GM19035 (cell line): ENCODE results near the gene PTH2.

Experiments used
- ATAC-seq: cut with Tn5 transposase; IDR thresholded peaks from one replicate; pipeline ENCODE4 v1.9.1; 2021; ENCODE audit not compliant: unreplicated experiment

PTH2 gene

DNA sequence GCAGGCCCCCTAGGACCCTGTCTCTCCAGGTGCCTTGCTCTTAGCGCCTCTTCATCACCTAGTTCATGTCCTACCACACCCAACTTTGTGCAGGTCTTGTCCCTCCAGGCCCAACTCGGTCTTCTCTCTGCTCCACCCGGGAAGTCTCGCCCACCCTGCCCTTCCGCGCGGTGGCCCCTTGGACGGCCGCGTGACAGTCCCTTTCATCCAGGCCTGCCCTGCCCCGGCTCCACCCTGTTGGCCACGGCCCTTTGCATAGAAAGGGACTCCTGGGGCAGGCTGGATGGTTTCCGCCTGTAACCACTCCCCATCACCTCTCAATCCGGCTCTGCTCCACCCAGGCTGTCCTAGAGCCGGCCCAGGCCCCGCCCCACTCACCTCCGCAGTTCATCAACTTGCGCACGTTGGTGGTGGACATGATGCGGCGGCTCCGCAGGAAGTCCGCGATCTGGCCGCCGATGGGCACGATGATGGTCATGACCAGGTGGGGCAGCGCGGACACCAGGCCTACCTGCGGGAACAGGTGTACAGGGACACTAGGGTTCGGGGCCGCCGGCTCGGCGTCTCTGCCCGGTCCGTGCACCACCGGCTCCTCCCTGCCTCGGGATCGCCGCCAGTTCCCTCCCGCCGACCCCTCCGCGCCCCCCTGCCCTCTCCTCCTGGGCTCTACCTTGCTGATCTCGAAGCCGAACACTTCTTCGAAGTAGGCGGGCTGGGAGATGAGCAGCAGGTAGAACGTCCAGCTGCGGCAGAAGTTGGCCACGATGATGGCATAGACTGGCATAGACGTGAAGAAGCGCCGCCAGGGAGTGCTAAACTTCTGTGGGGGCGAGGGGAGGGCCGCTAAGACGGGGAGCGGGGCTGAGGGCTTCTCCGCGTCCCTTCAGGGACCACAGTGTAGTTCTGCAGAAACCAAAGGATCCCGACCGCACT is 9.2 kb upstream of the PTH2 start:
- ATAC-seq: no peak

DNA sequence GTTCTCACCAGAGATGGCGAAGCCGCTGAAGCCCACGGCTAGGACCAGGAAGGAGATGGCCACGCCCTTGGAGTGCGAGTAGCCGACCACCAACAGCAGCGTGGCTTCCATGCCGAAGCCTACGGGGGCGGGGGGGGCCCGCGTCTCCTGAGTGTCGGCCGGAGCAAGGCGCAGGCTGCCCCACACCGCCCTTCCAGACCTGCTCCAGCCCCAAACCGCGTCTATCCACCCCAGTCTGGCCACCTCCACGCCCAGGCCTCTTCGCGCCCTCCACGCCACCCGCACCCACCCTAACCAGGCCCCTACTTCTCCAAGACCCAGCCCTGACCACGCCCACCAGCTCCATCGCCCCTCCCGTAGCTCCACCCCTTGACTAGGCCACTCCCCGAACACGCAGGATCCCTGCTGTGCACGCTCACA is 8.1 kb upstream of the PTH2 start:
- no peak for ATAC-seq

DNA sequence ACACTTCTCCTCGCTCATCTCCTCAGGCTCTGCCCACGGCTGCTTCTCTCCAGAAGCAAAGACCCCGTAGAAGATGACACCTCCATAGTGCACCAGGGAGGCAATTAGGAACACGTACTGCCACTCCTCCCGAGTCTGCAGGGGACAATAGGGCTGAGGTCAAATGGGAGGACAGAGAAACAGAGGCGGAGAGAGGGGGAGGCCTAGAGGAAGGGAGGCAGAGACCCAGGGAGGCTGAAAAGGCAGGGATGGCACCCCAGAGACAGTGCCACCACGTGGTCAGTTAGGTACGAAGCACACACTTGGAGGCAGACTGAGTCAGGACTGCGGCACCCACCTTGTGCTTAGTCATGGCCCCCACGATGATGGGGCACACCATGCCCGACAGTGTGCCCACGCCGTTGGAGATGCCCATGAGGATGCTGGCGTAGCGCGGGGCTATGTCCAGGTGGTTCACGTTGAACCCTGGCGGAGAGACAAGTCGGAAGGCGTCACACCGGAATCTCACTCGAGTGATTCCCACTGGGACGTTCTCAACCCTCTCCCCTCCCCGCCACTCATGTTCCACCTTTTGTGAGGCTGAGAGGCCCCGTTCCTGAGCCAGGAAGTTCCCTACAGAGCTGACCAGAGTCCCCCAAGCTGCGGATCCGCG is 7.6 kb upstream of the PTH2 start:
- no peak for ATAC-seq

DNA sequence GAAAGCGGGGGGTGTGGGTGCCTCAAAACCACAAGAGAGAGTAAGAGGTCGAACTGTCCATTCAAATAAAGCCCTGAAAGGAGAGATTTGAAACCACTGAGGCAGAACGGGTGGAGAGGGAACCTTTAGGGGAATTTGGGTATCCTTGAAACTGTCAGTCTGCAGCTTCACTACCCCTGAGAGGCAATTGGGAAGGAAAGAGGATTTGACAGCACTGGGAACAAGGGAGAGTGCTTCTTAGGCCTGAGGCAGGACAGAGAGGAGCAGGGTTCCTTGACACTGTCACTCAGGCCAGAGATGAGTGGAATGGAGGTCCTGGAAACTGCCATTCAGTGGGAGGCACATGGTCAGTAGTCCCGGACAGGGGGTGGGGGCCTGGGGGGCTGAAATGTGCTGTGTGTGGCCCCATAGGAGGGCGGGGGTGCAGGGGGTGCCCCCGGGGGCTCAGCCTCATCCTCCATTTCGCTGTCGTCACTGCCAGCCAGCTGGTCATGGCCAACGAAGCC is 7.0 kb upstream of the PTH2 start:
- no peak for ATAC-seq

DNA sequence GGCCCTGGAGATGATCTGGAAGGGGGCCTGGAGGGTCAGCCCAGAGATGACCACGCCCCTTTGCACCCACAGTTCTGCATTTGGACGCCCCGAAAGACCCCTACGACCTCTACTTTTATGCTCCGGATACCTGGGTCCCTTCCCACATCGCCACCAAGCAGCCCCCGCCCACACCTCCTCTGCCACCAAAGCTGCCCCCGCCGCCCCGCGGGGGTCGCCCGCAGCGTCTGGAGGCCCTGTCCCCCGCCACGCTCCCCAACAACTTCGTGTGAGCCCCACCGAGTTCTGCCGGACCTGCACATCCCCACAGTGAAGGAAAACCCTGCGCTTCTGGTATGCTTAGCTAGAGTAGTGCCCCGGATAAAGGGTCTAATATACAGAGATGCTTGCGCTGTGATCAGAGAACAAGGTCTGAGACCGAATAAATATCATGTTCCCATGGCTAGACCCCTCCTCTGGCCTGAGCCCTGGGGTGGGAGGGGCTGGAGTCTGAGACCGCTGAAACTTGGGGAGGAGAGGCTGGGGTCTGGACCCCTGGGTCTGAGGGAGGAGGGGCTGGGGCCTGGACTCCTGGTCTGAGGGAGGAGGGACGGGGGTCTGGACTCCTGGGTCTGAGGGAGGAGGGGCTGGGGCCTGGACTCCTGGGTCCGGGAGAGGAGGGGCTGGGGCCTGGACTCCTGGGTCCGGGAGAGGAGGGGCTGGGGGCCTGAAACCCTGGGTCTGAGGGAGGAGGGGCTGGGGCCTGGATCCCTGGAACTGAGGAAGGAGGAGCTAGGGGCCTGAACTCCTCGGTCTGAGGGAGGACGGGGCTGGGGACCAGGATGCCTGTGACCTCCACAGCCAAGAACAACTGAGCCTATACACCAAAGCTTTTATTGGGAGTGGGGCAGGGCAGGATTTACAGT is 5.6 kb upstream of the PTH2 start:
- no peak for ATAC-seq

DNA sequence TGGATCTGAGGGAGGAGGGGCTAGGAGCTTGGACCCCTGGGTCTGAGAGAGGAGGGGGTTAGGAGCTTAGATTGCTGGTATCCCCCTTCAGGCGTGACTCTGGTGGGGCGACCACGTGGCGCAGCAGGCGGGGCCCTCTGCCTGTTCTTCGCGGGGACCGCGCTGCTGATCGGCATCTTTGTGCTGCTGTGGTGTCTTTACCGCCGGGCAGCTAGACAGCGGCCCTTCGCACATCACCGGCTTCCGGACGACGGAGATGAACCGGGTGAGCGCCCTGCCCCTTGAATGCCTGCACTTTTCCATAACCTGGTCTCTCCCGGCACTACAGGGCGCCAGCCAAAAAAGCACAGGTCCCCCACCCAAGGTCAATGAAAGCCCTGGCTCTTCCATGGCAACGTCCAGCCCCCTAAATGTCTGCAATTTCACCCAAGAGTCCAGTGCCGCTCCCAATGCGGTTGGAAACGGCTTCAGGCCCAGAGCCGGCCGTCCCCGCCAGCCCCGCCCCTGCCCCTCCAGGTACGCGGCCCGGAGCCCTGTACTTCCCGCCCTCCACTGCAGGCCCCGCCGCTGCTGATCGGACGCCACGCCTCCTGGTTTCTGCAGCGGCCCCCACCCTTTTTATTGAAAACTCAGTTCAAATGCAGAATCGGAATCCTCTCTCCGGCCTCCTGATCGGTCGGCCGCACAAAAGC is 4.8 kb upstream of the PTH2 start:
- ATAC-seq: no peak

DNA sequence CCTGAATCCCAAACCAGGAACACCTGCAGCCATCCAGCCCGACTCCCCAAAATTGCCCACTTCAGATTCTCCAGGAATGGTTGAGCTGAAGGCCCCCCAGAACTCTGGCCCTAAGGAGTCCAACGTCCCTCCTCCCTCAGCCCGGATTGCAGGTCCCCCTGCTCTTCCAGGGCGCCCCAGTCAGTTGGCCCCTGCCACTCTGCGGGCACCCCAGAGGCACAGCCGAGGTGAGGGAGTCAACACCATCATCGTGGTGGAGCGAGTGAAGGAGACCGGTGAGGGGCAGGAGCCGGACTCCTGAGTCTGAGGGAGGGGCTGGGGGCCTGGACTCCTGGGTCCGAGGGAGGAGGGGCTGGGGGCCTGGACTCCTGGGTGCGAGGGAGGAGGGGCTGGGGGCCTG is 4.1 kb upstream of the PTH2 start:
- no peak for ATAC-seq

DNA sequence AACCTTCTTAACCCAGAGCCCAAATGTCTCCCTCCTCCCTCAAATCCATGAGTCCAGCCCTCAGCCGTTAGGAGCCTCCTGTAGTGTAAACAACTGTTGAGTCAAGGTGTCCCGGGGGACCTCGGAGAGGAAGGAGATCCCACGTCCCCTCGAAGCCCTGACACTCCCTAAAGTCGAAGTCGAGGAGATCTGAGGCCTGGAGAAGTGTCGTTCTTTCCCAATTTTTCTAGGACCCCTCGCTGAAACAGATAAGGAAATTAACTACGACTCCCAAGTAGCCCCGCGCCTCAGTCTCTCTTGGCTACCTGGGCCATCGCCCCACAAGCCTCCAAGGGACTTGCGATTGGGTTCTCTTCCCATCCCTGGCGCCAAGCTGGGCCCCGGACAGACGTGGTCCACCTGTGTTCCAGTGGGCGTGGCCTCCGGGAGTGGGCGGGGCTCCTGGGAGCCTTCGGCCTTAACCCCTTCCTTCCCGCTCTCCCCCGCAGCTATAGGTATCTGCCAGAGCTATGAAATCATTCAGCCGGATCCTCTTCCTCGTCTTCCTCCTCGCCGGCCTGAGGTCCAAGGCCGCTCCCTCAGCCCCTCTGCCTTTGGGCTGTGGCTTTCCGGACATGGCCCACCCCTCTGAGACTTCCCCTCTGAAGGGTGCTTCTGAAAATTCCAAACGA is 2.8 kb upstream of the PTH2 start:
- ATAC-seq: no peak

DNA sequence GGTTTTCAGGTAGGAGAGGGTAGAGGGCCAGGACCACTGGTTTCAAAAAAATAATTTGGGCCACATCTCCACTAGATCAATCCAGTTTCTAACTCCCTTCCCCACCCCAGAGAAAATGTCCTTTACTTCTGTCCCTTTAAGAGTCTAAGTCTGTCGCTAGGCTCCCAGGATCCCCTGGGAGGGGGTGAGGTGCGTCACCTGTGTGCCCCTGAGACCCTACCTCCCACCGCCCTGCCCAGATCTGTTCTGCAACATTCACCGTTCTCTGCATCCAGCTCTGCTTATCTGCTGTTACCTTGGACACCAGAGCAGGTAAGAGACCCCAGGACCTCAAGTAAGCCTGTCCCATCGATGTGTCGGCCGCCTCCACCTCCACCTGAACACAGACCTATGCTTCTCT is 1.9 kb upstream of the PTH2 start, which contains the start of gene GFY:
Gene GFY (plus strand): TSS at position 211 of the 400 bp plus-strand sequence. CDS start 1,043 bp downstream, outside the sequence.
- ATAC-seq: no peak

DNA sequence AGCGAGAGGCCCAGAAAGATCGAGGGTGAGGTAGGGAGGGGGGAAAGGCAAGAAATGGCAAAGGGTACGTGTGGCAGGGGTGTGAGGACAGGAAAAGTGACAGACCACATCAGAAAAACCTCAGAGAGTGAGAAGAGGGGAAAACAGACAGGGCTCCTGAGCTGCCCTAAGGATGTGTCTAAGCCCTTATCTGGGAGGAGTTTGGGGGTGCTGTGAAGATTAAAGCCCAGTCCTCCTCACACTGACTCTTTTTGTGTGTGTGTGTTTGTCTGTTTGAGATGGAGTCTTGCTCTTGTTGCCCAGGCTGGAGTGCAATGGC is 703 bp upstream of the PTH2 start:
- no peak for ATAC-seq

DNA sequence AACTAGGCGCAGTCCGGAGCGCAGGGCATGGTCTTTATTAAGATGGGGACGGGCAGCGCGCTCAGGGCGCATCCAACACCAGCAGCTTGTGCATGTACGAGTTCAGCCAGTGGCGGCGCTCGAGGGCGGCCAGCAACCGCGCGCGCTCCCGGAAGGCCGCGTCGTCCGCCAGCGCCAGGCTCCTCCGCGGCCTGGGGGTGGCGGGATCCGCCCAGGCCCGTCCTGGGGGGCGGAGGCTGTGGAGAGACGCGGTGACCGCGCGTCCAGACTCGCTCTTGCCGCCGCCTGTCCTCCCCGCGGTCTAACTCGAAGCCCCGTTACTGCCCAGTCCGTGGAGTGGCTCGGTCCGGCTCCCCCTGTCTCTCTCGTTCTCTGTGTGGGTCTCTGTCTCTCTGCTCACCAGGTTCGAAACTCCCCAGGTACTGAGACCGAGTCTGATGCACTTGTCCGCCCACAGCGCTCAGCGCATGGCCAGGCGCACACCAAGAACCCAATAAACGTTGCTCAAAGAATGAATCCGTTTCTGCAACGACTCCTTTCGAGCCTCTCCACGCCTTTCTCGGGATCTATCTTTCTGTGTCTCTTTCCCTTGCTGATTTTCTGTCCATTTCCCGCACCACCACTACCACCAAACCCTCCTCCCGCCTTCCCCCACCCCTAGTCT is 702 bp downstream of the PTH2 start:
- no peak for ATAC-seq

DNA sequence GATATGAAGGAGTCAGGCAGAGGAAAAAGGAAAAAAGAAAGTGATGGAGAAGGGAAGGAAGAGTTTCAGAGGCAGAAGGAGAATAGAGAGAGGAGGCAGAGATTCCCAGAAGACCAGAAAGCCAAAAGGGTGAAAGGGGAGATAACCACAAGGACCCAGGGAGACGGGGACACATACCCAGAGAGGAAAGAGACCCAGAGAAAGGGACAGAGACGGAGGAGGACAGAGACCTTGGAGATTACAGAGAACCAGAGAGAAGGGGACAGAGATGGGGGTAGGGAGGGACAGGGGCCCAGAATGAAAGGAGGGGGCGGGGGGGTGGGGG is 1.4 kb downstream of the PTH2 start:
- ATAC-seq: no peak

DNA sequence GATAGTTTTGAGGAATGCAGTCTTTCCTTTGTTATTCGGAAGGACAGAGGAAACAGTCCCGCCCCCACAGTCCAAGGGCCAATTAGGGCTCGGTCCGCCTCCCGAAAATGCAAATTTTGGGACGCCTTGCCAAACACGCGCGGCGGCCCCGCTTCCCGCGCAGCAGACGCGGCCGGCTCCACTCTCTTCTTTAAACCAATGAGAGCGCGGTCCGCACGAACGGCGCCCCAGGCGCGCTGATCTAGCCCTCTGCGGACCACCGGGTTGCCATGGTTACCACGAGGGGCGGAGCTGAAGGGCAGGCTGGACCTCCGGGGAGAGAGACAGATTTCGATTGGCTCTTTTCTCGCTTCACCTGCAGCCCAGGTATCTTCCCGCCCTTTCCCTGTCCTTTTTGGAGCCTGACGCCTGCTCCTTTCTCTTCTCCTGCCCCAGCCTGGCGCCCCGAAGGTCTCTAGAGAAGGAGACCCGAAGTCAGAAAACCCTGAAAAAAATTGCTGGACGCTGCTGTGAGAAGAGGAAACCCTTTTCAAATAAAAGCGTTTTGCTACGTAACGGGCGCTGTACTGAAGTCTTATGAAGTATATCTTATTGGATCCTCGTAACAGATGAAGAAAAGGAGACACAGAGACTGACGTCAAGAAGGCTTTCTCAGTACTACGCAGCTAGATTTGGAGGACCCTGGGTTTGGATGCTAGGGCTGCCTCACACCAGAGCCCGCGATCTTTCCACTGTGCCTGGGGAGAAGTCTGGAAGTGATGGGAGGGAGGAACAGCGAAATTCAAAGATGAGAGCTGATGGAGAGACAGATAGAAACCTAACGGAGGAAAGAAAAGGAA is 2.0 kb downstream of the PTH2 start:
- ATAC-seq: no peak

DNA sequence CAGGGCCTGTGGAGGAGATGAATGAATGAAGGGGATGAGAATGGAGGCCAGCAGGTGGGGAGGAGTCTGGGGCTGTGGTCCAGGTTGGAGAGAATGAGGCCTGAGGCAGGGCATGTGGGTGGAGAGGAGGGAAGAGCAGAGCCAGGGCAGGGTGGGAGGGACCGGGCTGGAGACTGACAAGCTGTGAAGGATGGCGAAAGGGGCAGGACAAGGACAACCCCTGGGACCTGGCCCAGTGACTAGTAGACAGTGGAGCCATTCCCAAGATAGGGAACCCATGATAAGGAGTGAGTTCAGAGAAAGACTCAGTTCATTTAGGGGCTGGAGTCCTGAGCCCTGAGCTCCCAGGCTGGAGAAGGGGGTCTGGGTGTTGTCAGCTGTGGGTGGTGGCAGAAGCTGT is 3.0 kb downstream of the PTH2 start:
- ATAC-seq: no peak

DNA sequence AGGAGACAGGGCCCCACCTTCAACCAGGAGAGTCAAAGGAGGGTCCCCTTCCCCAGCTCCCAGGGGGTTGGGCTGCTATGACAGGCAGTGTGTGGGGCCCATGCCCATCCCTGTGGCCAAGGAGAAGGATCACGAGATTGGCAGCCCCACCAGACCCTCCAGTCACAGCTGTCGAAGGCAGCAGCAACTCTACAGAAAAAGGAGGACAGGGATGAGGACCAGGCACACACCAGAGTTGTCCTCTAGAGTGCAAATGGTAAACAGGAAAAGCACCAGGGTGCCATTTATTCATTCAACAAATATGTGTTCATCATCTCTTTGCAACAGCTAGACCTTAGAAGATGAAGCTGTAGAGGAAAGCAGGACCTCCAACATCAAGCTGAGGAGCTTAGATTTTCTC is 4.1 kb downstream of the PTH2 start:
- no peak for ATAC-seq

DNA sequence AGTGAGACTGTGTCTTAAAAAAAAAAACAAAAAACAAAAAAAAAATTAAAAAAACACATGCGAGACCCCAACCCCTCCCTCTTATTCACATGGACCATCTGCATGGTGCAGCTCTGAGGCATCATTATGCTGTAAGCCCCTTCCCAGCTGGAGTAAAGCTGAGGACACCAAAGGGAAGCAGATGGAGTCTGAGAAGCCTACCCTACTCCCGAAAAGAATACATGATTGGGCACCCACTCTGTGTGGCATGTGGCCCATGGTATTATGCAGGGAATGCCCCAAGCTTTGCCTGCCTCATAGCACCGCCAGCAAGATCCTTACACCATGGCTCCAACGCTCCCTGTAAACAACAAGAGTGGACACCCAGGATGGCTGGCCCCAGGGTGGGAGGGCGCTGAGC is 4.7 kb downstream of the PTH2 start:
- ATAC-seq: no peak

DNA sequence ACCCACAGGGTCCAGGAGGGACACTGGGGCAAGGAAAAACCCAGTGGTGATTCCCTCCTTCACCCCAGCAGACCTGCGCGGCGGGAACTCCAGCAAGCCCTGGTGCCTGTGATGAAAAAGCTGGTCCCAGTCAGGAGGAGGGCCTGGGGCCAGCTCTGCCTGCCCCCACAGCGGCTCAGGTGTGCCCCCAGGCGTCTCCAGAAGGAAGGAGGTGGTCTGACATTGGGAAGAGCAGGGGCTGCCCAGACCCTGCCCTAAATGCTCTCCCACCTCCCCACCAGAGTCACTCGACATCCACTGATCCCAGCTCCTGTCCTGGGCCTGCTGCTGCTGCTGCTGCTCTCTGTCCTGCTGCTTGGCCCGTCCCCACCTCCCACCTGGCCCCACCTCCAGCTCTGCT is 6.2 kb downstream of the PTH2 start:
- ATAC-seq: no peak

DNA sequence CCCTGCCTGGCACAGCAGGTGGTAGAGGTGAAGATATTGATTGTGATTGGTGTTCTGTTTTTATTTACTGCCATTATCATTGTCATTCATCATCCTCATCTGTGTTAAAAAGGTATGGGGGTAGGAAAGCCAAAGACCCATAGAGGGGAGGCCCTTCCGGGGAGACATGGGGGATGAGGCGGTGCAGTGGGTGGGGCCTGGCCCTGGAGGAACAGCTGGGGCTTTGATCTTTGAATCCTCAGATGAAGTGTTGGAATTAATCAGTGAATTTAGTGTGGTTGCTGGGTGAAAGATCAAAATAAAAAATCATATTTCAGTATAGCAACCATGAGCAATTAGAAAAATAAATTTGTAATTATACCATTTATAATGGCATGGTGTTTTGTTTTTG is 7.4 kb downstream of the PTH2 start:
- ATAC-seq: no peak
